HG03025 (cell line): ENCODE results near the gene CAMSAP1.
"Not testable (repeated sequence)": the region's sequence is repeated elsewhere in the genome, so short reads cannot be mapped to it uniquely, and the experiment has no call there.

ENCODE experiments used
- ATAC-seq: cut with Tn5 transposase; IDR thresholded peaks from one replicate; pipeline ENCODE4 v1.9.1; 2021; ENCODE audit warnings: mild to moderate bottlenecking, moderate library complexity; ENCODE audit not compliant: unreplicated experiment, low FRiP score

The CAMSAP1 gene

DNA sequence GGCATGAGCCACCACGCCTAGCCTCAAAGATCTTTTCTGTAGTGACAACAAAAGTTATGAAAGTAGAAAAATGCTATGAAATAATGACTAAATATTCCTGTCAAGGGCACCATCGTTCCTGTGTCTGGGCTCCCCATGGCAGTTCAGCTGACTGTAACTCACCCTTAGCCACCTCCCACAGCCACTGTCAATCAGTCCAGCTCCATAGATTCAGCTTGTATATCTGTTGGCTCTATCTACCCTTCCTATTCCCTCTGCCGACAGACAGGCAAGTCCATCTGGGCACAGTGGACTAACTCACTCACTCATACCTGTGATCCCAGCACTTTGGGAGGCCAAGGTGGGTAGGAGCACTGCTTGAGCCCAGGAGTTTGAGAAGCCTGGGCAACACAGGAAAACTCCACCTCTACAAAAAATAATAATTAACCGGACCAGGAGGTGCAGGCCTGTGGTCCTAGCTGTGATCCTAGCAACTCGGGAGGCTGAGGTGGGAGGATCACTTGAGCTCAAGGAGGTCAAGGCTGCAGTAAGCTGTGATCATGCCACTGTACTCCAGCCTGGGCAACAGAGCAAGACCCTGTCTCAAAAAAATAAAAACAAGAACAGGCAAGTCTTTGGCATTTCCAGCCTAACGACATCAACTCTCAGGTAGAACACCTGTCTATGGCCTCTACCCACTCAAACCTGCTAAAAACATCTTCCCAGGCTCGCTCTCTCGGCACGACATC is 6.2 kb downstream of the CAMSAP1 start:
- ATAC-seq: no peak

GRCh38 chr9:135898634-135899407 is 8.5 kb downstream of the CAMSAP1 start:
- ATAC-seq: no peak

- ATAC-seq: no peak
These were observed 10.7 kb downstream of the CAMSAP1 start for GRCh38 chr9:135896626-135897025.

GRCh38 chr9:135896205-135896604 is 11.1 kb downstream of the CAMSAP1 start:
- ATAC-seq: no peak

DNA sequence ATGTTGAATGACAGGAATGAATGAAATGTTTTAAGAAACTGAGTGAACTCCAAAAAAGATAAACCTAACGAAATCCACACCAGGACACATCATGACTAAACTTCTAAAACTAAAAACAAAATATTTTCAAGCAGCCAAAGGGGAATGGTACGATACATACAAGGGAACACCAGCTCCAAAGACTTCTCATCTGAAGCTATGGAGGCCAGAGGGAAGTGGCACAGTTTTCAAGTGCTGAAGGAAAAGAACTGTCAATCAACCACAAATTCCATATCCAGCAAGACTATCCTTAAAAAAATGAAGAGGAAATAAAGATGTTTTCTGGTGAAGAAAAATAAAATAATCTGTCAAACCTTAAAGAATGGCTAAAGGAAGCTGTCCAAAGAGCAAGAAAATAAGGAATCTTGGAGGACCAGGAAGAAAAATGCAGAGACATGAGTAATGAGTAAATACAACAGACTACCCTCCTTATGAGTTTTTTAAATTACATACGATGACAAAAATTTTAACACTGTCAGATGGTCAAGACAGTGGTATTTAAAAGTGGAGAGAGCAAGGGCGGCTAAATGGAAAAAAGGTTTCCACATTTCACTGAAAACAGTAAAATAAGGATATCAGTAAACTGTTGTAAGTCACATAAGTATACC is 12.0 kb downstream of the CAMSAP1 start:
- no peak for ATAC-seq

GRCh38 chr9:135893104-135893503 is 14.2 kb downstream of the CAMSAP1 start:
- ATAC-seq: no peak

DNA sequence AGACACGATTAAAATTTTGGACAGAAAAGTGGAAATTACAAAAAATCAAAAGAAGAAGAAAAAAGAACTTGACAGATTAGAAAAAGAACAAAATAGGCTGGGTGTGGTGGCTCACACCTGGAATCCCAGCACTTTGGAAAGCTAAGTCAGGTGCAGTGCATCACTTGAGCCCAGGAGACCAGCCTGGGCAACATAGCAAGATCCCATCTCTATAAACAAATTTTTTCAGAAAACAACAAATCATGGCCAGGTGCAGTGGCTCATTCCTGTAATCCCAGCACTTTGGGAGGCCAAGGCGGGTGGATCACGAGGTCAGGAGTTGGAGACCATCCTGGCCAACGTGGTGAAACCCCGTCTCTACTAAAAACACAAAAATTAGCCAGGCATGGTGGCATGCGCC is 15.0 kb downstream of the CAMSAP1 start:
- ATAC-seq: not testable (repeated sequence)

DNA sequence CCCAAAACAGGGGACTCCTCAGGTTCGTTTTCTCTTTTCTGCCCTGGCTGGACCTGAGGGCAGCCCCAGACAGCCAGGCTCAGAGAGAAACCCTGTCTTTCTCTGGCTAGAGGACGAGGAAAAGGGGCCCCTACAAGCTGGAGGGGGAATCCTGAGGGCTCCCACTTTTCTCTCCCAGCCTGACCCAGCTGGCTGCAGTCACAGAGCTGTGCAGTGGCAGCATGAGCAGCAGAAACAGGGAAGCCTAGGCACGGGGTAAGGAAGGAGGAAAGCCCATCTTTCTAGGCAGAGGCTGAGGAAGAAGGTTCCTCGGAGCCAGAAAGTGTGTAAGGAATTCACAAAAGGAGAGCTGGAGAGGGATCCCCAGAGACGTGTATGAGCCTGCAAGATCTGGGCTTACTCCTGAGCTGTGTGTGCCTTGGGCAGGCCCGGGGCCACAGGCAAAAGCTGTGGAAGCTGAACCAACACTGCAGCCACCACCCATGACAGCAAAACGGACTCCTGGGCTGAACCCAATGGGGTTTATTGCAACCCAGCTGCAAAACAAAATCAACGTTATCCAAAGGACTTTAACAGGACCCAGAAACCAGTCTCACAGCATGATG is 16.2 kb downstream of the CAMSAP1 start:
- no peak for ATAC-seq

DNA sequence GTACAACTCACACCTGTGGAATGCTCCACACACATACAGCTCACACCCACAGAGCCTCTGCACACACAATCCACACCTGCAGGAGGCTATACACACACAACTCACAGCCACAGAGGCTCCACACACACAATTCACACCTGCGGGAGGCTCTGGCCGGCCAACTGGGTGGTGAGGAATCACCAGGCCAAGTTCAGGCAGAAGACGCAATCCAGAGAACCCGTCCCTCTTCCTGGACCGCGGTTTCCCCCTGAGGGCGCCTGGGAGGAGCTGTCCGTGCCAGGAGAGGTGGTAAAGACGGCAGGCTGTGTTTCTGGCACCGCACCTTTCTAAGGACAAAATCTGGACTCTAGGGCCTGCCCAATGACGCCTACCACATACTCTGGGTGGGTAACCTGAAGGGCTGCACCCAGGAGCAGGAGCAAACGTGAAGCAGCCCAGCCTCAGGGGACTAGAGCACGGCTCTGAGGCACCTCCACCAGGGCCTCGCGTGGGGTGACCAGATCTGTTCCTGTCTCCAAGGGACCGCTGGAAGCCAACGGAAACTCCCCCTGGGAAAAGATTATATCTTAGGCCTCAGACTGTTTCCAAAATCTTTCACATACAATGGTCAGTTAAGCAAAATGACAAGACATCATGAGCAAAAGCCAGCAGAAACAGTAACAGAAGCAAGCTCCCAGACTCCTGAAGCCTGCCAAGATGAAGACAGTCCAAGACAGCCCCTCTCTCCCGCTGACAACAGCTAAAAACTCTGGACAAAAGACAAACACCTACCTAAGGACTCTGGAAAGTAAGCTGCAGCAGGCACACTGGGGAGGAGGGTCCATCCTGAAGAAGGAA is 16.9 kb downstream of the CAMSAP1 start:
- ATAC-seq: no peak

DNA sequence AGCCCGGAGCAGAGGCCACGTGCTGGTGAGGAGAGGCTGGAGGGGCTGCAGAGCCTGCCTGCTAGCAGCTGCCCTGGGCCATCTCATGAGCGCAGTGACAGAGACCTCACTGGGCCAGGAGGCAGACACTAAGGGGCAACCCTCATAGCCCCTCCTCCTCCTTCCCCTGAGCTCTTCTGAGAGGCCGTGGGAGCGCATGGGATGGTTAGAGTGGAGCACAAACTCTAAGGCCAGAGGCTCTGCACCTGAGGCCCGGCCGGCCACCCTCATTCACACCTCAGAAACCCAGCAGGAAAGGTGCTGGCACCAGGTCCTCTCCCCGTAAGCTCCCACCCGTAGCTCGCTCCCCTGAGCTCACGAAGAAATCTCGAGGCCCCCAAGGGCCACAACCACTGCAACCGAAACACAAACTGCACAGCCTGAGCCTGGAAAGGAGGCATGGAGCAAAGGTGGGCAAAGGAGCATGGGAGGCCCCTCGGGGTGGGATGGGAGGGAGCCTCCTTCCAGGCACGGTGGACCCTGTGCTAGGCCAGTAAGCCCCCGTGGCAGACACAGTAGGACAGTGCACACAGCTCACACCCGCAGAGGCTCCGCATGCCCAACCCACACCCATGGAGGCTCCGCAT is 17.7 kb downstream of the CAMSAP1 start:
- ATAC-seq: no peak

GRCh38 chr9:135888766-135889394 is 18.5 kb downstream of the CAMSAP1 start:
- no peak for ATAC-seq

GRCh38 chr9:135888126-135888765 is 19.1 kb downstream of the CAMSAP1 start:
- no peak for ATAC-seq

- no peak for ATAC-seq
These were observed 19.7 kb downstream of the CAMSAP1 start for GRCh38 chr9:135887585-135888050.

DNA sequence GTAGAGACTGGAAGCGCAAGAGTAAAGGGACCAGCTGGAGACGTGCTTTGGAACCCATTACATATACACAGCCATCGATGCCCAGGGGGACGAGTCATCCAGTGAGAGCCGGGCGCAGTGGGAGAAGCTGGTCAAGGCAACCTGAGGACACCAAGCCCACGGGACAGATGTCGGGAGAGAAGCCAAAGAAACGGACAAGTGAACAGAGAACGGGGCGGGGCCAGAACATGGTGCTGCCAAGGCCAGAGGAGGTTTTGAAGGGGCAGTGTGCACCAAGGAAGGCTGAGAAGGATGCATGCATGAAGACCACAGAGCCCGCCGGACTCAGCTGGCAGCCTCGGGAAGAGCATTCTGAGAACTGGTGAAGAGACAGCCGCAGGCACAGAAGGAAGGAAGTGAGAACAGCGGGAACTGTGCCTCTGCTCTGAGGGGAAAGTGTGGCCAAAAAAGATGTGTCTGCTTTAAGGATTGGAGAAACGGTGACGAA is 20.3 kb downstream of the CAMSAP1 start:
- ATAC-seq: no peak

GRCh38 chr9:135886147-135886981 is 21.0 kb downstream of the CAMSAP1 start:
- no peak for ATAC-seq

DNA sequence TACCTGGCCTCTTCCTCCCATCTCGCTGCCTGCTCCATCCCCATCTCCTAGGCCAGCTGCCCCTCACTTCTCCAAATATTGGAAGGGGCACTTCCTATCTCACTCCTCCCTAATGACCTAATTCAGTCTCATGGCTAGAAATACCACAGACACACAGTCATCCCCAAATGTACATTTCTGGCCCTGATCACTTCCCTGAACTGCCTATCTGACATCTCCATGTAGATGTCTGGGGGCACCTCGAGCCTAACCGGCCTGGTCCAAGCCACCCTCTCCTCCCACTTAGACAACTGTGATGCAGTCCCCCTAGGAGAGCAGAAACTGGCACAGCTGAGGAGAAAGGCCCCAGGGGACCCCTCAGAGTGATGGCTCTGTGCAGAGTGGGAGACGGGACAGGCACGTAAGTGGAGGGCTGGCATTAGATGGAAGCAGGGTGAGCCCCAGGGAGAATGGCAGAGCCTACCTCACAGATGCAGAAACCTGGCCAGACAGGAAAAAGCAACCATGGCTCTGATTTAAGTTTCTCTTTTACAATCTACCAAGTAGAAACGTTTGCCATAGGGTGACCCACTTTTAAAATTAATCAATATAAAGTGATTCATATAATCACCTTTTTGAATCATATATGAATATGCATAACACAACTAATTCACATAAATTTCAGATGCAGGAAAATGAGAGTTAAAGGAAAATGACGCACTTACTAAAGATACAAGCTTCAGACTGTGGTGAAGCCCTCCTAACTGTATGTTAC is 22.1 kb downstream of the CAMSAP1 start:
- no peak for ATAC-seq
